GM12872 (cell line): ENCODE results near the gene CDK12.

Source experiments
- TF ChIP-seq, protein P1 (sequence below): IDR thresholded peaks from 3 replicates; pipeline ENCODE4 v1.5.1; 2011; ENCODE audit warnings: low read depth, mild to moderate bottlenecking, low read length, moderate library complexity; ENCODE audit not compliant: insufficient read depth

CDK12 gene

DNA sequence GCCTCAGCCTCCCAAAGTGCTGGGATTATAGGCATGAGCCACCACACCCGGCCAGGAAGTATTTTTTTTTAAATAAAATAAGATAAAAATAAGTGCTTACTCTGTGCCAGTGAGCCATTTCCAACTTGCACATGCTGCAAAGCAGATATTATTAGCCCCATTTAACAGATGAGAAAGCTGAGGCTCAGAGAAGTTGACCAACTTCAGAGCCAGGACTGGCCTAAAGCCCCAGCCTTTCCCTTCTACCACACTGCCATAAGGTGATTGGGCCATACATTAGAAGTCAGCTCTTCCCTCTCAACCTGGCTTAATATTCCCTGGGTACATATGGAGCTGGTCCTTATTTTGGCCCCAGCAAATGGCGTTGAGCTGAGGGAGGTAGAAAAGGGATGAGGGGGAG lies 121.4 kb downstream of the CDK12 start:
- TF ChIP-seq, protein P1, sequence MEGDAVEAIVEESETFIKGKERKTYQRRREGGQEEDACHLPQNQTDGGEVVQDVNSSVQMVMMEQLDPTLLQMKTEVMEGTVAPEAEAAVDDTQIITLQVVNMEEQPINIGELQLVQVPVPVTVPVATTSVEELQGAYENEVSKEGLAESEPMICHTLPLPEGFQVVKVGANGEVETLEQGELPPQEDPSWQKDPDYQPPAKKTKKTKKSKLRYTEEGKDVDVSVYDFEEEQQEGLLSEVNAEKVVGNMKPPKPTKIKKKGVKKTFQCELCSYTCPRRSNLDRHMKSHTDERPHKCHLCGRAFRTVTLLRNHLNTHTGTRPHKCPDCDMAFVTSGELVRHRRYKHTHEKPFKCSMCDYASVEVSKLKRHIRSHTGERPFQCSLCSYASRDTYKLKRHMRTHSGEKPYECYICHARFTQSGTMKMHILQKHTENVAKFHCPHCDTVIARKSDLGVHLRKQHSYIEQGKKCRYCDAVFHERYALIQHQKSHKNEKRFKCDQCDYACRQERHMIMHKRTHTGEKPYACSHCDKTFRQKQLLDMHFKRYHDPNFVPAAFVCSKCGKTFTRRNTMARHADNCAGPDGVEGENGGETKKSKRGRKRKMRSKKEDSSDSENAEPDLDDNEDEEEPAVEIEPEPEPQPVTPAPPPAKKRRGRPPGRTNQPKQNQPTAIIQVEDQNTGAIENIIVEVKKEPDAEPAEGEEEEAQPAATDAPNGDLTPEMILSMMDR: no peak
